Cardiac fibroblast (primary cell): ENCODE measurements around the gene PHPT1.

ENCODE experiments used
- DNase-seq, 2 donors: peaks; one replicate each; pipeline versions ENCODE4 v3.0.0 to v3.0.0-alpha.2; 2010; ENCODE audit warnings: low read depth in 2 of 2
- H3K4me3 ChIP-seq, 2 donors: replicated peaks in 1 of 2; 1 replicate in 1 of 2; 2 replicates in 1 of 2; pipeline ENCODE4 v1.5.1; 2011; ENCODE audit warnings: low read depth in 2 of 2, low read length in 2 of 2, mild to moderate bottlenecking in 2 of 2, moderate library complexity in 1 of 2
- CTCF ChIP-seq: IDR thresholded peaks from one replicate; pipeline ENCODE4 v1.5.1; 2011; ENCODE audit warnings: low read depth, mild to moderate bottlenecking, low read length, inconsistent platforms

Gene PHPT1

GRCh38 chr9:136814725-136815421, 34.3 kb upstream of the PHPT1 start:
- no peak overlapping the region for H3K4me3 ChIP-seq
- no peak for DNase-seq
- no peak for TF ChIP-seq CTCF

GRCh38 chr9:136815422-136815782, 33.8 kb upstream of the PHPT1 start:
- H3K4me3 ChIP-seq, result no peak overlapping the region
- no peak for TF ChIP-seq CTCF
- no peak for DNase-seq

GRCh38 chr9:136820971-136821825, 28.0 kb upstream of the PHPT1 start:
- no peak for TF ChIP-seq CTCF
- peak overlapping the region; percentile 8 to 26 for H3K4me3 ChIP-seq
- DNase-seq, result peak; percentile 31 to 48

- DNase-seq, result no peak
- TF ChIP-seq CTCF, result no peak
- H3K4me3 ChIP-seq, result no peak overlapping the region
Measured at GRCh38 chr9:136821826-136822544, 27.2 kb upstream of the PHPT1 start.

- no peak for TF ChIP-seq CTCF
- no peak overlapping the region for H3K4me3 ChIP-seq
- DNase-seq, result no peak
Measured at GRCh38 chr9:136823136-136824046, 25.8 kb upstream of the PHPT1 start.
